GM18907 (cell line): ENCODE results near the gene SCN1A.
"Not testable (repeated sequence)": the region's sequence is repeated elsewhere in the genome, so short reads cannot be mapped to it uniquely, and the experiment has no call there.

Source experiments
- ATAC-seq: cut with Tn5 transposase; IDR thresholded peaks from one replicate; pipeline ENCODE4 v1.9.1; 2021; ENCODE audit warnings: mild to moderate bottlenecking, moderate library complexity; ENCODE audit not compliant: unreplicated experiment

SCN1A gene

DNA sequence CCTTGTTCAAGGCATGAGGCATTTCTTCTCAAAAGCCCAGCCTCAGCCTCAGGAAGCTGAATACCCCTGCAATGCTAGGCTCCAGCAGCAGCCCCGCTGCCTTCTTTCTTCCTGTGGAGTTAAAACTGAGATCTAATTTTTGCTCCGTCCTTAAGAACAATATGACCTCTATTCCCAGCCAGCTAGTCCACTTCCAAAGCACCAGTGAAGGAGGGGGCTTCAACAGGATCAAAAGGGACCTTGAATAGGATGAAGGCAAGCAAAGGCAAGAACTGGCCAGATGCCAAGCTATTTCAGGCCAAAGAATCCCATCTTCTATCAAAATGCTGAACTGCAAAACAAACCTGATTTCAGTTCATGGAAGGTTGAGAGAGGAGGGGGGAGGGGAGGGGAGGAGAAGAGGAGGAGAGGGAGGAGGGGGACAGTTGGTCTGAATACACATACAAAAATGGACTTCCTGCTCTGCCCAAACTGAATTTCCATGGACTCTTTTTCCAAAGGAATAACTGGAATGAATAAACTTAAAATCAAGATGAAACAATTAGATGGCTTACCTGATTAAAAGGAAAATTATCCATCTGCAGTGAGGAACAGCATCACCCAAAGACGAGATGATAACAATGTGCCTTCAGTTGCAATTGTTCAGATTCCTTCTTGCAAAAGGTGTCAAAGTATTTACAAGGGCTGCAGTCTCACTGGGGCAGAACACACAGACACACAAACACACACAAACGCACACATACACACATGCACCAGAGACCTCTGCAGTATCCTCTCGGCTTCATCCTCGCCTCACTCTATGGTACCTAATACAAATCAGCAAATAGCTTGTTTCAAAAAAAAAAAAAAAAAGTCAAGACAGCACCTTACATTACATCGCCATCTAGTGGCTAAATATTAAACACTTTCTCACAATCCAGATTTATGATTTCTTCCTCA lies at the start of gene SCN1A:
Gene SCN1A, minus strand, starts transcription at position 804 of the 939 bp plus-strand sequence. CDS start 54,399 bp downstream, outside the sequence.
- ATAC-seq = peak; percentile 50

DNA sequence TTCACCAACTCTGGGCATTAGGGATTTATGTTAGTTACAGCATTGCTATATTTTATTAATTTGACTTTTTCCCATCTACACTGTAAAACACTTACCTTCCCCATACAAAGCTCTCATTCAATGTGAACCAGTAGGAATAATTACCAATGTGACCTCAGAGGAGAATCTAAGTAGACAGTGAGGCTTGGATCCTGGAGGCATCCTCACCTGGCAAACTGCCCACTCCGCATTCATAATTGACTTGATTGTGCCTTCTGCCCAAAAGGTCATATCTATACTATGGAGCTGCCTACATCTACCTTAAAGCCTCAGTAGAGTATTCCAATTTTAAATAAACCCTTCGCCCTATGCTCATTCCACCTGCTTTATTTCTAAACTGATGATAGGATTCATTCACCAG lies 45.4 kb upstream of the SCN1A start:
- ATAC-seq = no peak

DNA sequence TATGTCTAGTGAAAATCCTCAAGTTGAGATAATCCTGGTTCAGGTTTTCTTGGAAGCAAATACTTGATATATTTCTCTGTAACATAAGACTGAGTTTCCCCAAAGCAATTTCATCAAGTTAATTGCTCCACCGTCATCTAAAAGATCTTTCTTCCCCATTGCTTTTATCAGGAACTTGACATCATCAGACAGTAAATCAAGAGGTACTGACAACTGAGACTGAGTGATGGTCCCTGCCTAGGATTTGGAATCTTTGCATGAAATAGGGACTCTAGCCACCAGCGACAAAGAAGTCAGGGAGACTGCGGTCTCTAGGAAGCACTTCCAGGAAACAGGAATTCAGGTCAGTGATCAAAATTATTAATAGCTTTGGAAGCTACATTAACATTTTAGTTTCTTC lies 43.4 kb upstream of the SCN1A start:
- ATAC-seq = no peak

DNA sequence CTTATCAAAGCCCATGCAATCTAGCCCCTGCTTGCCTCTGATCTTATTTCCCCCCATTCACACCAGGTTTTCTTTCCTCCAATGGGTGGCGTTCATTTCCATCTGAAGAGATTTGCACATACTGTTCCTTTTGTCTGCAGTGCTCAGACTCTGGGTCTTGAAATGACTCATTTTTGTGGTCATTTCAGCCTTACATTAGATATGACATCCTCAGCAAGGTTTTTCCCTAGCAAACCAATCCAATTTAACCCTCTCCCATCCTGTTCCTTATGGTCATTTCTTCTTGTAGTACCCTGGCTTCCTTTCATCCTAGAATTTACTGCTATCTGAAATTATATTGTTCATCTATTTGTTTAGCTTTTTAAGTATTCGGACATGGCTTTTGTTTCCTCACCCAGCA lies 42.5 kb upstream of the SCN1A start:
- ATAC-seq = peak; percentile 84

DNA sequence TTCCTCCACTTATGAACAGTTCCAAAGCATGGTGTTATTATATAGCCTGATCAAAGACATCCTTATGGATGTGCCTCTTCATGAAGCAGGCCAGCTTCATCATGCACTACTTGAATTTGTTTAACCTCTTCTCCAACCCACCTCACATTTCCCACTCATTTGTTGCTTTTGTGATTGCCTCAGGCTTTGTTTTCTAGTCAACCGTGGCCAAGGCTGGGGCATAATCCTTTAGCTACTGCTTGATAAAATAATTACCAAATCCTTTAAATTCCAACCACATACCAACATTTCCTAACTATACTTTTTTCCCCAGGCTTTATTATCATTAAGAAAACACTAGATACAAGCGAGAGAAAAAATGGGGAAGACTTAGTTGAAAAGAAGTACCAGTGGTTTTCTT lies 39.6 kb upstream of the SCN1A start:
- ATAC-seq = no peak

DNA sequence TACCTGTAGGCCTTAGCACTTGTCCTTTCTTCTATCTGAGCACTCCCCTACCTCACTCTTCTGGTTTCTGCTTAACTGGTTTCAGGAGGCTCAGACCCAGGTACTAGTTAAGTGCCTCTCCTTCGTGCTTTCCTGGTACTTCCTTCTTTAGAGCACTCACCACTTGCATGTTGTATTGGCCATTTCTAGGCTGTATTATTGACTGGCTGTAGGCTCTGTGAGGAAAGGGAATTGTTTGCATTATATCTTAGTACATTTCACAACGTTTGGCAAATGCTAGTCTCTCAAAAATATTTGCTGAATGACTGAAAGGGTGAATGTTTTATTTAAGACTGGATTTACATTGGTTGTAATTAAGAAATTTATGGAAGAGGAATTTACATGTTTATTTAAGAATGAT lies 36.0 kb upstream of the SCN1A start:
- ATAC-seq = no peak

DNA sequence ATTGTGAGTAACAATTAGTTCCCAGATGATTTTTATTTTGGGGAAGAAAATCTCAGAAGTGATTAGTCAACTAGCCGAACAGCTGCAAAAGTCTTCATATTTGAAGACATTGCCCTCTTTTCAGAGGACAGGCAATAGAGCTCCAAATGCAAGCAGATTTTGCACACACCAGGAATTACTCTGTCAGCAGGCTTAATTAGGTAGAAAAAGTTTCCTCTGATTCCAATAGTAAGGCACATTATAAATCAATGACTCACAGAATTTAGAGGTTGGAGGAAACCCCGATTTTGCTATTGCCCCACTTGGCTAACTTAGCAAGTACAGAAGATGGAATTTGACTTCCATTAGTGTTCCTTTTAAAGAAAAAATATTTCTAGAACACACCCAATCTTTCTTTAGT lies 30.7 kb upstream of the SCN1A start:
- ATAC-seq = no peak

DNA sequence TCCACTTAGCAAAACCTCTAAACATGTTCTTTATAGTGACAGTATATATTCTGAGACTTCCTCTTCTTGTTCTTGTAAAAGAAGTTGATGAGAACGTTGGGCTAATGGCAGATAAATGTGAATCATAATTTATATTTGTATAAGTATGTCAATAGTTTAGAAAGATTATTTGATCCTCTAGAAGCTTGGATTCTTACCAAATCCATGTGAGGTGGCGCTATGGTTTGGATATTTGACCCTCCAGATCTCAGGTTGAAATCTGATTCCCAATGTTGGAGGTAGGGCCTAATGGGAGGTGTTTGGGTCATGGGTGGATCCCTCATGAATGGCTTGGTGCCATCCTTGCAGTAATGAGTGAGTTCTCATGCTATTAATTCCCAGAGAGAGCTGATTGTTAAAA lies 29.8 kb upstream of the SCN1A start:
- ATAC-seq = no peak

DNA sequence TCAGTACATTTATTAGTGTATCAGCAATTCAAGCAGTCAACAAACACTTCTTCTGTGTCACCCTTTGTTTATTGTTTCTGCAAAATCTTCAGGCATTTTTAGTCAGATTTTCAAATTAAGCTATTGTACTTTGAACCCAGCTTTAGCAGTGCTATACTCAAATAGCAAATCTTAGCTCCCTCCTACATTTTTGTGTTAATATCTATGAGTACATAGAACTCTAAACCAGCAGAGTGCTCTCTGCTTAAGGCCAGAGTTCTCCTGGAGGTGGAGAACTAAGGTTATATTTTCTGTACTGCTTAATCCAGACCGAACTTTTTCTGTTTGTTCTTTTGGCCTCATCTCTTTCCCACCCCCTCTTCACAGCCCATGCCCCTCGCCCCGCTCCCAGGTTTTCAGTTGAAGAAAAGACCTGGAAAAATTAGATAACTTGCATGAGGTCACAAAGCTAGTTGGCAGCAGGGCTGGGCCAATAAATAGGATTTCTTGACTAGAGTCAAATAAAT lies 29.2 kb upstream of the SCN1A start:
- no peak for ATAC-seq

DNA sequence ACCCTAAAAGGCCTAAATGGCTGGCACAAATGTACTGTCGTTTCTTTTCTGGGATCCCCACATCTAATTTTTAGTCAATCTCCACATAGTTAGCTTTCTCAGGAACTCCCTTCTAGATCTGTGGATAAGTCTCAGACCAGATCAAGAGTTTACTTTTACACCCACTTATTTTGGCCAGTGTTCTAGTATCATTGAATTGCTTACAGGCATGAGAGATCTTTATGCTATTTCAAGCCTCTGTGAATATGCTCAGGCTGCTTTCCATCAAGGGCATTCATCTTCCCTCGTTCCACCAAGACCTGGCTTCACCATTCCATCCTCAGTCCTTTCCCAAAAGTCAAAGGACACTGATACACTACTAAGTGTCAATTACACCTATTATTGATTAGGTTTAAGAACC lies 27.8 kb upstream of the SCN1A start:
- no peak for ATAC-seq

DNA sequence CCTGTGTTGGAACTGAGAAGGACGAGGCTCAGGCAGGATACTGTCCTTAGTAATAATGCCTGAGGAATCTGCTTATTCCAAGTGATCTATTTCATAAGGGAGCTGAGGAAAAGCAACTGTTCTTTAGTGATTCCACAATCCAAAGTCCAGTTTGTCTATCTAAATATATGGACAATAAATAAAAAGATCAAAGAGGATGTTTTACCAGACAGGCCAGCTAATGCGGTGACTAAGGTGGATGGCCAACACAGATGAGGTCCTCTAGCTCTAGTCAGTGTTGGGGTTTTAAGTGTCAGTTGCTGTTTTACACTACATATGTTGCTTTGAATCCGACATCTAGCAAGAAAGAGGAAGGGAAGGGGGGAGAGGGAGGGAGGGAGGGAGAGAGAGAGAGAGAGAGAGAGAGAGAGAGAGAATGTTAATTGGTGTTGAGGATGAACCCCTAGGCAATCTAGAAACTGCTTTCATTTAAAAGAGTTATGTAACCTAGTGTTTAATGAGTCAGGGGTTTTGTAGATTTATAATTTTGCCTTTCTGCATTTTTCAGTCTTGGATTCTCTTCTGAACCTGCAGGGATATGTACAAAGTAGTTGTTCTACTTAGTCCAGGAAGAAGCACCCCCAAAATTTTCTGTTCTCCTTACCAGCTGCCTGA lies 27.0 kb upstream of the SCN1A start:
- no peak for ATAC-seq

DNA sequence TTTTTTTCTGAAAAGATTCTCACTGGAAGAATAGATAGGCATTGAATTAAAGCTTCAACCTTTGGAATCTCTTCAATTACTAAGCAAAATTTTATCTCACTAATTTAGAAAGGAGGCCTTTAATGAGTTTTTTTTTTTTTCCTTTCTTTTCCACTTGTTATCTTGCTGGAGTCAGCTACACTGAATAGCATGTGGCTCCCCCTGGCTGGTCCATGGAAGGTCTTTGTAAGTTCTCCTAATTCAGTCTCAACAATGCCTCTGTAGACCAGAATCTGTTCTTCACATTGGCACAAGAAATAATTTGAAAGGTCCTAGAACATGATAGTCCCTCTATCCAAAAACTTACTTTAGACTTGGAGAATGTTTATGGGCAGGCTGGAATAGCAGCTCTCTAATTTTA lies 24.2 kb upstream of the SCN1A start:
- no peak for ATAC-seq

DNA sequence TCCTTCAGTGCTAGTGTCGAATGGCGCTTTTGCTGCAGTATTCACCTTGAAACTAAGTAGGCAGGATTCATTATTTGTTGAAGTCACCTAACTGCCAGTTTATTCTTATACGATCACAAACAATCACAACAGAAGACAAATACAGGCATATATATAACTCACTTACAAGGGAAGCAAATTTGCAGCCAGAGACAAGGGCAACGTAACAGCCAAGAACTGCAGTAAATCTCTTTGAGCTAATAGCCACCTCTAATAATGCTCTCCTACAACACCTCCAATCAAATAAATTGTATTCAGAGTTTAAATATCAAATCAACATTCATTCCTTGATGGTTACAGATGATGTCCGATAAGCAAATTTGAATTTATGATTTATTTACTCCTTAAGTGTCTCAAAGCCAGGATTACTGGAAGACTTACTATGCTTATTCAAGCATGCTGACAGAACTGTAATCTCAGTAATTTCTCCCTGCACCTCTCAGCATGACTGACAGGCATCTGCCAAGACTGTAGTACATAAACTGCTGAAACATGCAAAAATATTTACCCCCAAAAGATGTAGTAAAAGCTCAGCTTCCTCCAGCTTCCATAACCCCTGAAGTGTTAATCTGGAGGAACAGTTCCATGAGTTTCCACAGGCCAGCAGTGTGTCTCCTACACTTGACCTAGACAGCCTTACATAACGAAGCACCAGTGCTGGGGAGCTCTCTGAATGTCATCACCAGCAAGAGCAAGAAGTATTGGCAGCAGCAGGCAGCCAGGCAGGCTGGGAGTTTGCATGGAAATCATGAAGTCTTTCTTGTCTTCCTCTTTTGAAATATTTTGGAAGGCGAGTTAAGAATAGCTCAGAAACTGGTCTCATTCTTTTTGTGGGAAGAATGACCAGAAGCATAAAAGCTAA lies 20.9 kb upstream of the SCN1A start:
- ATAC-seq = no peak

DNA sequence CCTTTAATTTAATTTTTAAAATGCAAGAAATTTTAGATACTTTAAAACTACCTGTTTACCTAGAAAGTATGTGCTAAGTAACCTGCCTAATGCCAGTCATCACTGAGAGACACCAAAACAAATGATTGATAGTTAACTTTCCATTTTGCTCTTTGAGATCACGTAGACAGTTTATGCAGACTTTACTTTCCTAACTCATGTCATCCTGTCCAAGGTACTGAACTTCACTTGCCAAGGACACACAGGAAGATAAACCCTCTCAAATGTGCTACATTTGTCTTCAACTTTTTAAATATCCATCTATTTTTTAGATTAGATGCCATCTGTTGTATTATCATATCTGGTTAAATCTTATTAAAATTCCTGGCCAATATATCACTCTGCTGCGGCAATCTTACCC lies 20.1 kb upstream of the SCN1A start:
- no peak for ATAC-seq

DNA sequence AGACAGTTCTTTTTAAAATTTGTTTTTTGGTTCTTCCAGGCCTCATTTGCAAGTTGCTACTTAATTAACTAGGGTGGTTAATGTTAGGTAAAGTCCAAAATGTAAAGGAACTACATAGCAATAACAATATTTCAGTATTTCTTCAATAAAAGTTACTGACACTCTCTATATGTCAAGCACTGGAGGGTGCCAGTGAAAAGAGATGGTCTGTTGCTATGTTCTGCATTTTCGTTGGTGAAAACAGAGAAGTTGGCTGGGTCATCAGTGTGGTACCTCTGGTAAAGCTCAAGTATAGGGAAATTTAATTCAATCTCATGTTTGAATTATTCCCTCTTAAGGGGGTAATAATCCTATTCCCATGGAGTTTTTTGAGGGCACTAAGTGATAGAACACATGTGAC lies 16.3 kb upstream of the SCN1A start:
- ATAC-seq = no peak

DNA sequence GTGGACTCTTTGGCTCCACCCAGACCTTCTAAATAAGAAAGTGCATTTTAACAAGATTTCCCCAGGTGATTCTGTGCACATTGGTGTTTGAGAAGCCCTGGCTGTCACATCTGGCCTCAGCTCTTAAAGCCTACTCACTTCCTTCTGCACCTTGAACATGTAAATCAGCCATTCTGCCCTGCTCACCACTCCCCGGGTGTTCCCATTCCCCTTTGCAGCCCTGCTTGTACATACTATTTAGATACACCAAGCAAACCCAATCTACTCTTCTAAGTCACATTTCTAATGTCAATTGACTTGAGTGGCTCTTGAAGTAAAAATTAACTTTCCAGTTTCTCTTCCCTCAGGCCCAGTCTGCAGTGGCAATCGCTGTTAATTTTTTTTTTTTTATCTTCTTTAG lies 13.1 kb upstream of the SCN1A start:
- no peak for ATAC-seq

DNA sequence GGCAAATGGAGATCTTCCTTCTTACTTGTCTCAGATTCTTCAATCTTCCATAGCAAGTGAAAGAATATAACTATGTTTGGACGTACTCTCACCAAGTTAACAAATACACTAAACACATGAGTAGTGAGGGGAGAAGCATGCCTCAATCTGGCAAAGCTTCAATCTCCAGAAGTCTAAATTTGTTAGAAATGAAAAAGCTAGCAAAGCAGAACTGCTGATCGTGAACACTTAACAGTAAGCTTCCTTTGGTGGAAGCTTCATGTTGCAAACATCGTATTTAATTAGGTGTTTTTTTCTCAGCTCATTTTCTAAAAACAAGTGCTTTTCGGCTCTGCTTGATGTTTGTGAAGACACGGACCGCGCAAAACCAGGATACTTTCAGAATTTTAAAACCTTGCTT lies 12.7 kb upstream of the SCN1A start:
- ATAC-seq = no peak

DNA sequence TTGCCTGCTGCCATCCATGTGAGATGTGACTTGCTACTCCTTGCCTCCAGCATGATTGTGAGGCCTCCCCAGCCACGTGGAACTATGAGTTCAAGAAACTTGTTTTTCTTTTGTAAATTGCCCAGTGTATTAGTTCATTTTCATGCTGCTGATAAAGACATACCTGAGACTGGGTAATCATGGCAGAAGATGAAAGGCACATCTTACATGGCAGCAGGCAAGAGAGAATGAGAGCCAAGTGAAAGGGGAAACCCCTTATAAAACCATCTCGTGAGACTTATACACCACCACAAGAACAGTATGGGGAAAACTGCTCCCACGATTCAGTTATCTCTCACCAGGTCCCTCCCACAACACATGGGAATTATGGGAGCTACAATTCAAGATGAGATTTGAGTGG lies 11.7 kb upstream of the SCN1A start:
- not testable (repeated sequence) for ATAC-seq

DNA sequence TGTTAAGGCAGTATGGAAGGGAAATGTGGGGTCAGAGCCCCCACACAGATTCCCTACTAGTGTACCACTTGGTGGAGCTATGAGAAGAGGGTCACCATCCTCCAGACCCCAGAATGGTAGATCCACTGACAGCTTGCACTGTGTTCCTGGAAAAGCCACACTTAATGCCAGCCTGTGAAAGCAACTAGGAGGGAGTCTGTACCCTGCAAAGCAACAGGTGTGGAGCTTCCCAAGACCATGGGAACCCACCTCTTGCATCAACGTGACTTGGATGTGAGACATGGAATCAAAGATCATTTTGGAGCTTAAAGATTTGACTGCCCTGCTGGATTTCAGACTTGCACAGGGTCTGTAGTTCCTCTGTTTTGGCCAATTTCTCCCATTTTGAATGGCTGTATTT lies 10.8 kb upstream of the SCN1A start:
- no peak for ATAC-seq

DNA sequence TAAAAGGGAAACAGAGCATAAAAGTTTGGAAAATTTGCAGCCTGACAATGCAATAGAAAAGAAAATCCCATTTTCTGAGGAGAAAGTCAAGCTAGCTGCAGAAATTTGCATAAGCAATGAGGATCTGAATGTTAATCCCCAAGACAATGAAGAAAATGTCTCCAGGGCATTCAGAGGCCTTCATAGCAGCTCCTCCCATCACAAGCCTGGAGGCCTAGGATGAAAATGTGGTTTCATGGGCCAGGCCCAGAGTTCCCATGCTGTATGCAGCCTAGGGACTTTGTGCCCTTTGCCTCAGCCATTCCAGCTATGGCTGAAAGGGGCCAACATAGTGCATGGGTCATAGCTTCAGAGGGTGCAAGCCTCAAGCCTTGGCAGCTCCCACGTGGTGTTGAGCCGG lies 10.3 kb upstream of the SCN1A start:
- ATAC-seq = no peak

DNA sequence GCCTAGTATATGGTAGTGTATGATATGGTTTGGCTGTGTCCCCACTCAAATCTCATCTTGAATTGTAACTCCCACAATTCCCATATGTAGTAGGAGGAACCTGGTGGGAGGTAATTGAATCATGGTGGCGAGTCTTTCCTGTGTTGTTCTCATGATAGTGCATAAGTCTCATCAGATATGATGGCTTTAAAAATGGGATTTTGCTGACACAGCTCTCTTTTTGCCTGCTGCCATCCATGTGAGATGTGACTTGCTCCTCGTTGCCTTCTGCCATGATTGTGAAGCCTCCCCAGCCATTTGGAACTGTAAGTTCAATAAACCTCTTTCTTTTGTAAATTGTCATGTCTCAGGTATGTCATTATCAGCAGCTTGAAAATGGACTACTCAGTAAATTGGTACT lies 9.5 kb upstream of the SCN1A start:
- no peak for ATAC-seq
